Smooth muscle cell (in vitro differentiated cells): ENCODE data around the gene TUT4. TPM values are rescaled to one million over a fixed set of nuclear protein-coding genes. Genes with fewer than 3 reads are reported as not detected.
"Not testable (repeated sequence)": the region's sequence is repeated elsewhere in the genome, so short reads cannot be mapped to it uniquely, and the experiment has no call there.

Experiments used
- DNase-seq: peaks from one replicate; lab custom pipeline; 2025; ENCODE audit not compliant: unreplicated experiment; lab: John Stamatoyannopoulos, UW
- H2AFZ ChIP-seq: fragments of 200-600 bp; sonication (generic); 2 replicates; pipeline ENCODE4 v1.6.0; 2016; ENCODE audit warnings: antibody characterized with exemption, low read depth, mild to moderate bottlenecking
- H3F3A ChIP-seq: fragments of 200-600 bp; sonication (generic); 2 replicates; pipeline ENCODE4 v1.6.0; 2017; ENCODE audit warnings: antibody characterized with exemption, low read depth
- H3K27ac ChIP-seq: fragments of 200-600 bp; sonication (generic); 2 replicates; pipeline ENCODE4 v1.5.1; 2016; ENCODE audit warnings: low read depth, mild to moderate bottlenecking
- H3K27me3 ChIP-seq: fragments of 200-600 bp; sonication (generic); 2 replicates; pipeline ENCODE4 v1.6.1; 2016; ENCODE audit warnings: low read depth, mild to moderate bottlenecking
- H3K36me3 ChIP-seq: fragments of 200-600 bp; sonication (generic); 2 replicates; pipeline ENCODE4 v1.5.1; 2016; ENCODE audit warnings: low read depth
- H3K4me1 ChIP-seq: fragments of 200-600 bp; sonication (generic); 2 replicates; pipeline ENCODE4 v1.5.1; 2016; ENCODE audit warnings: low read depth
- H3K4me2 ChIP-seq: fragments of 200-600 bp; sonication (generic); 2 replicates; pipeline ENCODE4 v1.6.0; 2016; ENCODE audit warnings: mild to moderate bottlenecking
- H3K4me3 ChIP-seq: fragments of 200-600 bp; sonication (generic); 2 replicates; pipeline ENCODE4 v1.5.1; 2016; ENCODE audit warnings: mild to moderate bottlenecking
- H3K79me2 ChIP-seq: fragments of 200-600 bp; sonication (generic); 2 replicates; pipeline ENCODE4 v1.6.0; 2016; ENCODE audit warnings: low read depth, mild to moderate bottlenecking
- H3K9ac ChIP-seq: fragments of 200-600 bp; sonication (generic); 2 replicates; pipeline ENCODE4 v1.6.0; 2016; ENCODE audit warnings: low read depth
- H3K9me3 ChIP-seq: fragments of 200-600 bp; sonication (generic); replicated peaks from 2 replicates; pipeline ENCODE4 v1.5.1; 2016; ENCODE audit warnings: low read depth
- H4K20me1 ChIP-seq: fragments of 200-600 bp; sonication (generic); 2 replicates; pipeline ENCODE4 v1.6.0; 2016; ENCODE audit warnings: low read depth
- CTCF ChIP-seq: fragments of 200-600 bp; sonication (generic); IDR thresholded peaks from 2 replicates; pipeline ENCODE4 v1.5.1; 2017; ENCODE audit warnings: borderline replicate concordance, mild to moderate bottlenecking, antibody characterized with exemption; ENCODE audit not compliant: insufficient read depth, poor library complexity, severe bottlenecking
- WGBS: methylation state at CpG from one replicate; pipeline ENCODE4 v1.1.7; 2016; ENCODE audit warnings: low lambda C conversion rate; 5-methylcytosine and 5-hydroxymethylcytosine counted together
- polyA plus RNA-seq: library from polyadenylated mRNA; unstranded; fragments of >200 nt; fragmentation: Nextera tagmentation; extraction: Ambion mirVana; gene quantifications from 2 replicates; pipeline ENCODE4 v1.2.1, GENCODE V29; 2016
- total RNA-seq: library from RNA; depleted of rRNA; stranded (reverse); fragments of >200 nt; gene quantifications from 2 replicates; pipeline ENCODE4 v1.2.3, GENCODE V29; 2014

The TUT4 gene
- total and polyA plus RNA-seq, 2 experiments from 2014 or later = 13.9 to 58.3 TPM

- Histone ChIP-seq H3K4me1 (peaks cover 1% of the 10 kb centered on the region), H4K20me1 (no peaks in the 10 kb centered on the region), H3K27ac (no peak overlapping the region), H3K9ac (no peak overlapping the region), H2AFZ (no peak overlapping the region), H3K4me2 (no peak overlapping the region), H3K36me3 (no peaks in the 10 kb centered on the region), H3K9me3 (no peaks in the 10 kb centered on the region), H3K4me3 (no peak overlapping the region), H3F3A (no peaks in the 10 kb centered on the region), H3K79me2 (no peaks in the 10 kb centered on the region), H3K27me3 (no peaks in the 10 kb centered on the region)
- TF ChIP-seq CTCF = no peak
- WGBS = 95% methylated on average over 10 of the region's 10 CpGs
- DNase-seq = no peak
Observed at GRCh38 chr1:52582116-52582696, 29.3 kb upstream of the TUT4 start.

GRCh38 chr1:52580283-52580682 is 27.4 kb upstream of the TUT4 start:
- 91% methylated on average over 3 of the region's 3 CpGs for WGBS
- no peak for DNase-seq

GRCh38 chr1:52579415-52579814 is 26.5 kb upstream of the TUT4 start:
- no peak overlapping the region for H3K27ac ChIP-seq
- H3K36me3 ChIP-seq = no peaks in the 10 kb centered on the region
- no peaks in the 10 kb centered on the region for H3K79me2 ChIP-seq
- H2AFZ ChIP-seq = no peak overlapping the region
- H3K4me1 ChIP-seq = peaks cover under 1% of the 10 kb centered on the region
- no peak overlapping the region for H3K9ac ChIP-seq
- H3K4me2 ChIP-seq = no peak overlapping the region
- no peaks in the 10 kb centered on the region for H3K9me3 ChIP-seq
- no peaks in the 10 kb centered on the region for H4K20me1 ChIP-seq
- no peak overlapping the region for H3K4me3 ChIP-seq
- H3K27me3 ChIP-seq = no peaks in the 10 kb centered on the region
- H3F3A ChIP-seq = peaks cover under 1% of the 10 kb centered on the region
- no peak for DNase-seq
- WGBS = 43% methylated on average over 2 of the region's 2 CpGs
- TF ChIP-seq CTCF = no peak

More at GRCh38 chr1:52580283-52580682, 27.4 kb upstream of the TUT4 start:
- H3K9ac ChIP-seq = no peak overlapping the region
- H3F3A ChIP-seq = no peaks in the 10 kb centered on the region
- no peaks in the 10 kb centered on the region for H3K9me3 ChIP-seq
- H3K4me1 ChIP-seq = no peaks in the 10 kb centered on the region
- no peak overlapping the region for H3K4me3 ChIP-seq
- no peaks in the 10 kb centered on the region for H3K79me2 ChIP-seq
- no peak for TF ChIP-seq CTCF
- H2AFZ ChIP-seq = no peak overlapping the region
- no peak overlapping the region for H3K4me2 ChIP-seq
- no peaks in the 10 kb centered on the region for H4K20me1 ChIP-seq
- H3K36me3 ChIP-seq = no peaks in the 10 kb centered on the region
- no peaks in the 10 kb centered on the region for H3K27me3 ChIP-seq
- no peak overlapping the region for H3K27ac ChIP-seq

- H3K27me3 ChIP-seq, H3K27ac ChIP-seq, H3K4me3 ChIP-seq, H3K36me3 ChIP-seq, H3K4me2 ChIP-seq, DNase-seq, H3K79me2 ChIP-seq, H4K20me1 ChIP-seq, H3K9ac ChIP-seq, H3K9me3 ChIP-seq, H3K4me1 ChIP-seq, H3F3A ChIP-seq, H2AFZ ChIP-seq: not testable (repeated sequence)
- 94% methylated on average over 3 of the region's 3 CpGs for WGBS
Observed at GRCh38 chr1:52578066-52578465, 25.2 kb upstream of the TUT4 start.
